ENCODE data around the gene PID1.

PID1 gene

DNA sequence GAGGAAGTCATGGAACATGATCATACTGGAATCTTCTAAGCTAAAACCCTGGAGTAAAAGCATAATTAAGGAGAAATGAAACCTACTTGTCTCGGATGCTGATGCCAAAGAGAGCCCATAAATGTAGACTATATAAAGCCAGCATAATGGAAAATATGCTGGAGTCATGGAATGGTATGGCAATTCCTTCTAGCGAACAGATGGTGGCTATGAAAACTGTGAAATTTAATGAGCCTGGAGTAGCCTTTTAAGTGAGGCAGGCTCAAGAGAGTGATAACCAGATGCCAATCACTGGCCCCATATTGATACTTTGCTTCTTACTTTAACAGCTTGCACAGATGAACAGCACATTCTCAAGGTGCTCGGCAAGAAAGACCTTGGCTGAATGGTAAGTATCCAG lies 206.3 kb downstream of the PID1 start:
- TF ChIP-seq MYC (IDR thresholded peaks at IDR 0.05; ENCODE audit: low read depth, low read length) (no peak), POLR2A (IDR thresholded peaks at IDR 0.05; ENCODE audit: extremely low read depth, insufficient read length) (no peak)
- TF ChIP-seq, protein P1, sequence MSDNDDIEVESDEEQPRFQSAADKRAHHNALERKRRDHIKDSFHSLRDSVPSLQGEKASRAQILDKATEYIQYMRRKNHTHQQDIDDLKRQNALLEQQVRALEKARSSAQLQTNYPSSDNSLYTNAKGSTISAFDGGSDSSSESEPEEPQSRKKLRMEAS (IDR thresholded peaks at IDR 0.05; ENCODE audit: low read depth, low read length) = no peak
- TF ChIP-seq, protein P2, sequence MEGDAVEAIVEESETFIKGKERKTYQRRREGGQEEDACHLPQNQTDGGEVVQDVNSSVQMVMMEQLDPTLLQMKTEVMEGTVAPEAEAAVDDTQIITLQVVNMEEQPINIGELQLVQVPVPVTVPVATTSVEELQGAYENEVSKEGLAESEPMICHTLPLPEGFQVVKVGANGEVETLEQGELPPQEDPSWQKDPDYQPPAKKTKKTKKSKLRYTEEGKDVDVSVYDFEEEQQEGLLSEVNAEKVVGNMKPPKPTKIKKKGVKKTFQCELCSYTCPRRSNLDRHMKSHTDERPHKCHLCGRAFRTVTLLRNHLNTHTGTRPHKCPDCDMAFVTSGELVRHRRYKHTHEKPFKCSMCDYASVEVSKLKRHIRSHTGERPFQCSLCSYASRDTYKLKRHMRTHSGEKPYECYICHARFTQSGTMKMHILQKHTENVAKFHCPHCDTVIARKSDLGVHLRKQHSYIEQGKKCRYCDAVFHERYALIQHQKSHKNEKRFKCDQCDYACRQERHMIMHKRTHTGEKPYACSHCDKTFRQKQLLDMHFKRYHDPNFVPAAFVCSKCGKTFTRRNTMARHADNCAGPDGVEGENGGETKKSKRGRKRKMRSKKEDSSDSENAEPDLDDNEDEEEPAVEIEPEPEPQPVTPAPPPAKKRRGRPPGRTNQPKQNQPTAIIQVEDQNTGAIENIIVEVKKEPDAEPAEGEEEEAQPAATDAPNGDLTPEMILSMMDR (IDR thresholded peaks at IDR 0.05; ENCODE audit: low read depth, low read length) = no peak
- DNase-seq (ENCODE audit: low read depth) = no peak
- H3K4me3 ChIP-seq (ENCODE audit: low read depth, low read length) = no peak overlapping the region

DNA sequence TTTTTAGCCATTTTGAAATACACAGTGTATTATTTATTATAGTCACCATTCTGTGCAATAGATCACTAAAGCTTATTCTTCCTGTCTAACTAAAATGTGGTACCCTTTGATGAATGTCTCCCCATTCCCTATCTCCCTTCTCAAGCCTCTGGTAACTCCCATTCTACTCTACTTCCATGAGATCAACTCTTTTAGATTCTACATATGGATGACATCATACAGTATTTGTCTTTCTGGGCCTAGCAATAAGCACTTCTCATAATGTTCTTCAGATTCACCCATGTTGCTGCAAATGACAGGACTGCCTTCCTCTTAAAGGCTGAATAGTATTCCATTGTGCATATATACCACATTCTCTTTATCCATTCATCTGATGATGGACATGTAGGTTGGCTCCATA lies 210.9 kb downstream of the PID1 start:
- TF ChIP-seq, protein P2 (IDR thresholded peaks at IDR 0.05; ENCODE audit: low read depth, low read length) = no peak
- TF ChIP-seq, protein P1 (IDR thresholded peaks at IDR 0.05; ENCODE audit: low read depth, low read length) = no peak
- TF ChIP-seq POLR2A (IDR thresholded peaks at IDR 0.05; ENCODE audit: extremely low read depth, insufficient read length) = no peak
- no peak for DNase-seq (ENCODE audit: low read depth)
- H3K4me3 ChIP-seq (ENCODE audit: low read depth, low read length) = no peak overlapping the region

DNA sequence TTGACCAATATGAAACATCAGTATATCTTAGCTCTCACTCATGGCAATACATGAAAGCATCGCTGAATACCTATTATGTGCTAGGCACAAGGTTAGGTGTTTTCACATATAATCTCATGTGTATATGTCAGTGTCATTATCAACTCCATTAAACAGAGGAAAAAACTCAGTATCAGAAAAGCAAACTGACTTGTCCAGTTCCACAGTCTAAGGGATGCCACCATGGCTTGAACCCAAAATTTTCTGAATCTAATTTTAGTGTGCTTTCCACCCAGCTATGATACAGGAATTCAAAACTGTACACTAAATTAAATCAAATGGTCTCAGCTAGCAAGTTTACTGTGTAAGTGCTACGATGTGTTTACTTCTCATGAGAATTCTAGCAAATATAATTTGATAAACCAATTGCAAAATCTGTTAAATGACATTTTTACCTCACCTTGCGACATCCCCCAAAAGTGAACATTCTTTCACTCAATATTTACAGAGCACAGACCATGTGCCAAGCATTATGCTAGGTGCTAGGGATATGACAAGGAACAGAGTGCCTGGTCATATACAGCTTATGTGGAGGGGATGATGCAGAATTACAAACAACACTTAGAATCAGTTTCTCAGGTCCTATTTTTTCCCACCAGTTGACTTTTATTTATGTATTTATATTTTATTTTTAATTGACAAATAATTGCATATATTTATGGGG lies 211.6 kb downstream of the PID1 start:
- TF ChIP-seq, protein P2 (IDR thresholded peaks at IDR 0.05; ENCODE audit: low read depth, low read length) = no peak
- TF ChIP-seq, protein P1 (IDR thresholded peaks at IDR 0.05; ENCODE audit: low read depth, low read length) = no peak
- no peak for TF ChIP-seq POLR2A (IDR thresholded peaks at IDR 0.05; ENCODE audit: extremely low read depth, insufficient read length)
- no peak for TF ChIP-seq MYC (IDR thresholded peaks at IDR 0.05; ENCODE audit: low read depth, low read length)
- H3K4me3 ChIP-seq (ENCODE audit: low read depth, low read length) = no peak overlapping the region
- no peak for DNase-seq (ENCODE audit: low read depth)

DNA sequence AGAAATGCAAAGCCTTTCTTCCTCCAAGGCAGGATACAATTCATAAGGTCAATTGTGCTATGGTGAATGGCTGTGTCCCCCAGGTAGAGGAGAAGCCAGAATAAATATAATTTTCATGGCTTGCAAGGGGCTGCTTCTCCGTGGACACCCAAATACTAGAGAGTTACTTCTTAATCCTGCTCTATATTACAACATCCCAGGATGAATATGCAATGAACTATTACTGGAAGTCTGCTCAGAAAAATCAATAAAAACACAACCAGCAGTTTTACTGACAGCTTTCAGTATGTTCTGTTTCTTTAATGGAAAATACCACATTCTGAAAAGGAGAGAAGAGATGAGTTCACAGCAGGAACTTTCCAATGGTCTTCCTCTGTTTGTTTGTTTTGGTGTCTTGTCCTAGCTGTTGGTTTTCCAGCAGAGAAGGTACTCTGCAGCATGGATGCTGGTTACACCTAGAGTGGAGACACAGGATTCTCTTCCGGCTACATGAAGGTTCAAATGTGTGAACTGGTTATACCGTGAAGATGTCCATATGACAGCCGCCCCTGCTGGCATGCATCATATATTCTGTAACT lies 213.0 kb downstream of the PID1 start:
- TF ChIP-seq, protein P2 (IDR thresholded peaks at IDR 0.05; ENCODE audit: low read depth, low read length) = no peak
- TF ChIP-seq MYC (IDR thresholded peaks at IDR 0.05; ENCODE audit: low read depth, low read length) (no peak), POLR2A (IDR thresholded peaks at IDR 0.05; ENCODE audit: extremely low read depth, insufficient read length) (no peak)
- TF ChIP-seq, protein P1 (IDR thresholded peaks at IDR 0.05; ENCODE audit: low read depth, low read length) = no peak
- DNase-seq (ENCODE audit: low read depth) = no peak

DNA sequence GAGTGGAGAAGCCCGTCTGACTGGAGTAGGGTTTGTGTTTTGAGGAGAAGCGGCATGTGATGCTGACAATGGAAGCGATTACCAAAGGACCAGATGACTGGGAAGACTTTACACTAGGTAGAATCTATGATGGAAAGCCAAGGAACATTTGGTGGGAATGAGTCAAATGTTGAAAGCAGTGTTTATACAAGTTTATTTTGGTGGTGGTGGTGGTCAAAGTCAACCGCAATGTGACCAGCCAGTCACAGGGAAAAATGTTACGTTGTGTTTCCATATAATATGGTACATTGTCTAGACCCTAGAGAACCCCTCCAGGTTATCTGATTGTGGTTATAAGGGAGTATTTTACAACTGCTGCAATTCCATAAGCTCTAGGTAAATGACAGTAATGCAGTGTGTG lies 216.8 kb downstream of the PID1 start:
- TF ChIP-seq POLR2A (IDR thresholded peaks at IDR 0.05; ENCODE audit: extremely low read depth, insufficient read length) = no peak
- TF ChIP-seq MYC (IDR thresholded peaks at IDR 0.05; ENCODE audit: low read depth, low read length) = no peak
- TF ChIP-seq, protein P1 (IDR thresholded peaks at IDR 0.05; ENCODE audit: low read depth, low read length) = no peak
- TF ChIP-seq, protein P2 (IDR thresholded peaks at IDR 0.05; ENCODE audit: low read depth, low read length) = no peak
- no peak for DNase-seq (ENCODE audit: low read depth)

More for the DNA sequence above, 213.0 kb downstream of the PID1 start:
- no peak overlapping the region for H3K4me3 ChIP-seq (ENCODE audit: low read depth, low read length)

More for the DNA sequence above, 216.8 kb downstream of the PID1 start:
- H3K4me3 ChIP-seq (ENCODE audit: low read depth, low read length) = no peak overlapping the region

Measured in NB4 (cell line).